Hematopoietic multipotent progenitor cell treated with erythropoietin and hydrocortisone succinate and interleukin-3 and kit ligand, for 17 days (in vitro differentiated cells): ENCODE results near the gene CAVIN1.
"Not testable (repeated sequence)": the region's sequence is repeated elsewhere in the genome, so short reads cannot be mapped to it uniquely, and the experiment has no call there.

Experiments used
- DNase-seq: peaks from one replicate; pipeline ENCODE4 v3.0.0-alpha.2; 2015; ENCODE audit warnings: low spot score

Gene CAVIN1

GRCh38 chr17:42405963-42406495, 17.0 kb downstream of the CAVIN1 start:
- DNase-seq: peak; percentile 81

DNA sequence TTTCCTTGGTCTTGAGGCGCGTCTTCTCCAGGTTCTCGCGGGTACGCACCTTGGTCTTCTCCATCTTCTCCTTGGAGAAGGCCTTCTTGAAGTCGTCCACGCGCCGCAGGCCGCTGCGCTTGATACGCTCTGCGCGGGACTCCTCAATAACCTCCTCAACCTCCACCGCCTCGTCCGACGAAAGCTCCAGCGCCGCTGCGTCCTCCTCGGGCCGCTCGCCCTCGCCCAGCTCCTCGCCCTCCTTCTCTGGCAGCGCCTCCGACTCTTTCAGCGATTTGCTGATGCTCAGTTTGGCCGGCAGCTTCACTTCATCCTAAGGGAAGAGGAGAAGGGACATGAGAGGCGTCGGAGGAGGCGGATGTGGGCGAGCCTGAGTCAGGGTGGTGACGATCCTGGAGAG, 18.0 kb downstream of the CAVIN1 start:
- DNase-seq: no peak

- no peak for DNase-seq
These were observed 18.6 kb downstream of the CAVIN1 start for GRCh38 chr17:42404326-42405055.

DNA sequence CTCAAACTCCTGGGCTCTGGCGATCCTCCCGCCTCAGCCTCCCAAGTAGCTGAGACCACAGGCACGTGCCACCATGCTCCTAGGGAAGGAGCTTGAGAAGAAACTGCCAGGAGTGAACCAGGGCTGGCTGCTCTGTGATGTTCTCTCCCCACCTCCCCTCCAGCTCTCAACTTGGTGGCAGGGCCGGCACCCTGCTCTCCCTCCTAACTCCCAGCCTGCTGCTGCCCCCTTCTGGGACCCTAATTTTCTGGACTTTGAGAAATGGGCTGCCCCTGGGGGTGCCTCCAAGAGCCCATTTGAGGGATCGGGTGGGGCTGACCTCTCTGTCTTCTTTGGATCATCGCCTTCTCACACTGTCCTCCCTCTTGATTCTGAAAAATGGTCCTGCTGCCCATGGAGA, 19.9 kb downstream of the CAVIN1 start:
- no peak for DNase-seq

DNA sequence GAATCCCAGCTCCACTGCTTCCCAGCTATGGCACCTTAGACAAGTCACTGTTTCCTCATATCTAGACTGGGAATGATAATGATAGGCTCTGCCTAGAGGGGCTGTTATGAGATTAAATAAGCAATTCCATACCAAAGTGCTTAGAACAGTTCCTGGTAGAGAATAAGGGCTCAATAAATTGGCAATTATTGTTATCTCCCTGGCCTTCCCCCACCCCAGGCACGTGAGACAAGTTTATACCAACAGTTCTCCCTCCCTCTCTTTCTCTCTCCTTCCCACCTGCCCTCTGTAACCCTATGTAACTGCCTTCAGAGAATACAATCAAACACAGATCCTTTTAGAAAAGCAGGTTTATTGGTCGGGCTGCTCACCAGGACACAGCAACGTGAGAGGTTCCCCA, 20.9 kb downstream of the CAVIN1 start:
- DNase-seq: no peak

DNA sequence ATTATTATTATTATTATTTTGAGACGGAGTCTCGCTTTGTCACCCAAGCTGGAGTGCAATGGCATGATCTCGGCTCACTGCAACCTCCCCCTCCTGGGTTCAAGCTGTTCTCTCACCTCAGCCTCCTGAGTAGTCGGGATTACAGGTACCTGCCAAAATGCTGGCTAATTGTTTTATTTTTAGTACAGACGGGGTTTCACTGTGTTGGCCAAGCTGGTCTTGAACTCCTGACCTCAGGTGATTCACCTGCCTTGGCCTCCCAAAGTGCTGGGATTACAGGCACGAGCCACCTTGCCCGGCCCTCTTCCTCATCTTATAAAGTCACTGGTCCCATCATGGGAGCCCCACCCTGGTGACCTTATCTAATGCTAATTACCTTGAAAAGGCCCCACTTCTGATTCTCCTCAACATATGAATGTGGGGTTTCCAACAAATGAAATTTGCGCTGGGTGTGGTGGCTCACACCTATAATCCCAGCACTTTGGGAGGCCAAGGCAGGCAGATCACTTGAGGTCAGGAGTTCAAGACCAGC, 22.1 kb downstream of the CAVIN1 start:
- not testable (repeated sequence) for DNase-seq

GRCh38 chr17:42399948-42400843, 22.9 kb downstream of the CAVIN1 start:
- no peak for DNase-seq

DNA sequence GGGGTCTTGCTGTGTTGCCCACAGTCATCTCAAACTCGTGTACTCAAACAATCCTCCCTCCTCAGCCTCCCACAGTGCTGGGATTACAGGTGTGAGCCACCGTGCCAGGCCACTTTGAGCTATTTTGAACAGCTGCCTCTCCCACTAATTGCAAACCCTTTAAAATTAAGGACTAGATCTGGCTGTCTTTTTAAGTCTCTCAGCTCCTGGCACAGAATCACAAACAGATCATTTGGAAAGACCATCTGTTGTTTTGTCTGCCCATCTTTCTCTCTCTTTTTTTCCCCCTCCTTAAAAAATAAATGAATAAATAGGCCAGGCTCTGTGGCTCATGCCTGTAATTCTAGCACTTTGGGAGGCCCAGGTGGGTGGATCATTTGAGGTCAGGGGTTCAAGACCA, 23.9 kb downstream of the CAVIN1 start:
- DNase-seq: no peak

- DNase-seq: not testable (repeated sequence)
These were observed 27.5 kb downstream of the CAVIN1 start for GRCh38 chr17:42395601-42396000.

- DNase-seq: no peak
These were observed 28.2 kb downstream of the CAVIN1 start for GRCh38 chr17:42394838-42395237.

- DNase-seq: no peak
These were observed 30.2 kb downstream of the CAVIN1 start for GRCh38 chr17:42392692-42393415.

DNA sequence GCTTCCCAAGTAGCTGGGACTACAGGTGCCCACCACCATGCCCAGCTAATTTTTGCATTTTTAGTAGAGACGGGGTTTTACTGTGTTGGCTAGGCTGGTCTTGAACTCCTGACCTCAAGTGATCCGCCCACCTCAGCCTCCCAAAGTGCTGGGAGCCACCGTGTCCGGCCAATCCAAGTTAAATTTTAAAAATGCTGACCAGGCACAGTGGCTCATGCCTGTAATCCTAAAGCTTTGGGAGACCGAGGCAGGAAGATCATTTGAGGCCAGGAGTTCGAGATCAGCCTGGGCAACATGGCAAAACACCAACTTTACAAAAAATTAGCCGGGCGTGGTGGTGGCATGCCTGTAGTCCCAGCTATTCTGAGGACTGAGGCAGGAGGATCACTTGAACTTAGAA, 31.6 kb downstream of the CAVIN1 start:
- not testable (repeated sequence) for DNase-seq

DNA sequence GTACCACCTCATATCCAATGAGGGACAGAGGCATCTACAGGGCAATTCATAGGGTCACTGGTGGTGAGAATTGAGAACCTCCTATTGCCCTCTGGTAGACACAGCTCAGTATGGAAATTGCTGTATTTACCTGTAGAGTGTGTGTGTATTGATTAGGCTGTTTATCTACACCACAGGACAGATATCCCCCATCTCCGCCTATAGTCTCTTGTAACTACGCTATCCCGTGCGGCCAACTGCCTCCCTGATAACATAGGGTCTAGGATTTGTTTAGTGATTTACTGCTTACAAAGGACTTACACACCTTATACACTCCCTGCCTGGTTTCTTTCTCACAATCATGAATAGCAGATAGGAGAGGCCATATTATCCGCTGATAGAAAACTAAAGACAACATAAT, 33.2 kb downstream of the CAVIN1 start:
- no peak for DNase-seq

DNA sequence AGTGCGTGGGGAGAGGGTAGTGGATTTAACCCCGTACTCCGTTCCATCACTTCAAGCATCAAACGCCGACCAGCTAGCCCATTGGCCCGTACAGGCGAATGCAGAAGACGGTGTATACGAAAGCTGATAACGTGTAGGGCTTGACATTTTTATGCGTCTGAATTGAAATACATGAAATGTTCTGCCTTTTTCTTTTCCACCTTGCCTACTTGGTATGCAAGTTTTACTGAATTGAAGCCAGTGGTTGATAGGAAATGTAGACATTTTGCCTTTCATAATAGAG, 34.0 kb downstream of the CAVIN1 start:
- DNase-seq: no peak

DNA sequence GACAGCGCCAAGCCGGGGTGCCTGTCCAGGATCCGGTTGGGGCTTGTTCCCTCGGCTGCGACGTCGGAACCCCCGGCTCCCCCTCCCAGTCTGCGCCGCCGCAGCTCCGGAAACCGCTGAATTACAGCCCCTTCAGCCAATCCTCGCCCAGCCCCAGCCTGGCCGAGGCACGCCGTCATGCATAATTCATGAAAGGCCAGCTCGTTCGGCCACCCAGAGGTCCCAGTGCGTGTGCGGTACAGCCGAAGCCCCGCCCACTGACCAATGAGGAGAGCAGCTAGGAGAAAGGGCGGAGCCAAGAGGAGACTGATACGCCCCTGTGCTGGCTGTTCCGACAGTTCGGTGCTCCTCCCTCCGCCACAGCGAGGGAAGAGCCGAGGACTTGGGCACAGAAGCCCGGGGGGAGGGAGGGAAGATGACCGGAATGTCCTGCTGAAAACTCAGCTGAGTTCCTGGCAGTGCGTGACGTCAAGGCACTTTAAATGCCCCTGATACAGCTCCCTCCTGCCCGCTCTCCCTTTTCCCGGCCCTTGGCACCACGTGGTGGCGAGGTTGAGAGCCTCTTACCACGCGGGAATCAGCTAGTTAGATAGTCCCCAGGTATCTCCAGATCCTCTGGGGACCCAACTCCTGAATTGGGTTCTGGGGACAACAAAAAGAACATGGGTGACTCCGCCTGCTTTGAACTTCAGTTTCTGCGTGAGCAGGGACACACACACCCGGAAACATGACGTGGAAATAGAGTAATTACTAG, 34.5 kb downstream of the CAVIN1 start, which contains the start of gene STAT3:
TSS of gene STAT3 (minus strand) at position 62 of the 754 bp plus-strand sequence. CDS start 39,926 bp downstream, outside the sequence.
- peak; percentile 100 for DNase-seq

GRCh38 chr17:42387661-42388380, 35.2 kb downstream of the CAVIN1 start:
- no peak for DNase-seq

DNA sequence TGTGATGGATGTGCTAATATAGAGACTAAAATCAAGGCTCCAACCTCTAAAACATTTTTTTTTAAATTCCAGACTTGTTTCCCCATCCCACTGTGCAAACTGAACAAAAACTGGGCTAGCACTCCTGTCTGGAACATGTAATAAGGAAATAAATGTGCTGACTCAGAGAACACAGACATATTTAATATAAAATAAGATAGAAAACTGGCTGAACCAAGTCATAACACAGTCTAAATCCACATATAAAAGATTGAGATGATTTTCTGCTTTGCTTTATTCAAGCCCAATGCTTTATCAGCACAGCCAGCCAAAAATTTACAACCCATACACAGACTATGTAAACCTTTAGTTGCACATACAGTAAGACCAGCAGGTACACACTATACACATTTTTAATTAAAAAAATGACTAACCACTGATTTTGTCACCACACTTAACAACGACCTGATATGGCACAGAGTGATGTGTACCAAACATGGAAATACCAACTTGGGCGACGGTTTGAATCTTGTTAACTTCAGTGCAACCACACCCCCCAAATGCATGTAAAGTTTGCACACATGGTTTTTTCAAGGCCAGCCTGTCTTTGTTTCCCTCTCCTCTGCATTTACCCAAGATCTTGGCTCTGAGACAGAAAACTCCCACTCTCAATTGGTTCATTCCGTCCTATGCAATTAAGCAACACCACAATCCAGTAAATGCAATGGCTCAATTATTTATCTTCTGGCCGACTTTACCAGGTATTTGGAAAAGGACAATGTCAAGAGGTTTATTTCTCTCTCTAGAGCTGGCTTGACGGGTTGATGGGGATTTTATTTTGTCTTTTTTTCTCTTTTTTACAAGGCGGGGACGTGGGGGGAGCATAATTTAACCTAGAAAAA, 36.0 kb downstream of the CAVIN1 start:
- no peak for DNase-seq

- DNase-seq: no peak
These were observed 41.2 kb downstream of the CAVIN1 start for GRCh38 chr17:42381898-42382297.

GRCh38 chr17:42380935-42381334, 42.1 kb downstream of the CAVIN1 start:
- DNase-seq: no peak
